Activated naive CD4-positive, alpha-beta T cell treated with anti-CD3 and anti-CD28 coated beads, Interleukin-2, amount 50 U/mL, for 72 hours (primary cell): ENCODE results near the gene UBASH3A. TPM values are rescaled to one million over a fixed set of nuclear protein-coding genes. Genes with fewer than 3 reads are reported as not detected.

Experiments used
- ATAC-seq, 2 donors: fragments of 150-1000 bp; cut with Tn5 transposase; 2 replicates each; pipeline ENCODE4 v1.10.0; 2021; ENCODE audit warnings: mild to moderate bottlenecking in 2 of 2, moderate library complexity in 2 of 2
- DNase-seq, 2 donors: peaks; one replicate each; pipeline ENCODE4 v3.0.0; 2021 to 2022; ENCODE audit warnings: low spot score in 2 of 2
- H3K27ac Mint-ChIP-seq, 2 donors: one replicate each; pipeline ENCODE4 v1.8.0; 2022; ENCODE audit warnings: mild to moderate bottlenecking in 2 of 2, mixed read lengths in 2 of 2
- H3K36me3 Mint-ChIP-seq, 2 donors: one replicate each; pipeline ENCODE4 v1.8.0; 2022; ENCODE audit warnings: mixed read lengths in 2 of 2
- H3K9me3 Mint-ChIP-seq, 2 donors: one replicate each; pipeline ENCODE4 v1.8.0; 2022; ENCODE audit warnings: mixed read lengths in 2 of 2
- total RNA-seq, 2 donors: library from RNA; stranded (reverse); gene quantifications; one replicate each; pipeline ENCODE4 v1.2.3, GENCODE V29; 2022

UBASH3A gene
- total RNA-seq, 2 donors from 2014 or later, result 13.0 to 51.9 TPM

DNA sequence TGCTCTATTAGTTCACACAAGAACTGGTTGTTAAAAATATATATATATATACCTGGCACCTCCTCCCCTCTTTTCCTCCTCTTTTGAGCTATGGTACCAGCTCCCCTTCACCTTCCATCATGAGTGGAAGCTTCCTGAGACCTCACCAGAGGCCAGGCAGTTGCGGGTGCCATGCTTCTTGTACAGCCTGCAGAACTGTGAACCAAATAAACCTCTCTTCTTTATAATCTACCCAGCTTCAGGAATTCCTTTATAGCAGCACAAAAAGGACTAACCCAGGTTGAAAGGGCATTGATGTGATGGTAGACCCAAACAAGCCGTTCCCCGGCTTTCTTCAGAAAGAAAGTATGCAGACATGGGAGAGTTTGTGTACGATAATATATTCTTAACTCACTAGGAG lies 77.5 kb downstream of the UBASH3A start:
- H3K9me3 Mint-ChIP-seq, result no peaks in the 10 kb centered on the region
- no peak for DNase-seq
- H3K36me3 Mint-ChIP-seq, result no peaks in the 10 kb centered on the region
- ATAC-seq, result no peak
- H3K27ac Mint-ChIP-seq, result no peak overlapping the region

DNA sequence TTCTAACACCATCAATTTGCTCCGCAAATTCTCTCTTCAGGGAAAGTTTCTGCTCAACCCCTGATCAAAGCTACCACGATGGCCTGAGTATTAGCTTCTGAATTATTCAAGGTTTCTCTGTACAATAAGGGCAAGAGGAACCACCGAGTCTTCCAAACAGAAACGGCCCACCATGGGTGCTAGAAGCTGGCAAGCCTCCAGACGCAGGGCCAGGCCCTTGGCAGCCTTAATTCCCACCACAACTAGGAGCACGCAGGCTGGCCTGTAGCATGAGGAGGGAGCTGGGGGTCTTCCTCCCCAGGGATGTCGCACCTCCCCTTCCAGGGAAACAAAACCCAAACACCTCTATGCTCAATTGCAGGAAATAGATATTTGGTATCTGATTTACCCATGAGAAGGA lies 81.3 kb downstream of the UBASH3A start:
- Mint-ChIP-seq H3K27ac (no peak overlapping the region), H3K36me3 (peaks cover 0 to 7% of the 10 kb centered on the region in 2 donors), H3K9me3 (peaks cover 5 to 6% of the 10 kb centered on the region in 2 donors)
- ATAC-seq (no peak), DNase-seq (no peak)

DNA sequence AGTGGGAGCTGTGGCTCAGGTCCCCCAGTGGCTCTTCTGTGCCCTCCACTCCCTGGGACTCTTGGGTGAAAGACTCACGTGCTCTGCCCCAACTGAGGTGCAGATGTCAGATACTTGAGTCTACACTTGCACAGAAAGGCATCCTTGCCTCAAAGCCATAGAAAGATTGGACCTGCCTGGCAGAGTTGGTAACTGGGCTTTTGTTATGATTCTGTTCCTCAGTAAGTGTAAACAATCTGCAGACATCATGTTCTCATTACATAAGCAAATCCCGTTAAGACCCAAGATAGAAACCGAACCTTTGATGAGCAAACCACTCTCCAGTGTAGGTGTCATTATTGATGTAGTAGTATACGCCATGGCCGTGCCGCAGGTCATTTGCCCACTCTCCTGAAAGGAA lies 82.4 kb downstream of the UBASH3A start:
- no peak for DNase-seq
- no peak overlapping the region for H3K27ac Mint-ChIP-seq
- peaks cover 0 to 7% of the 10 kb centered on the region in 2 donors for H3K36me3 Mint-ChIP-seq

DNA sequence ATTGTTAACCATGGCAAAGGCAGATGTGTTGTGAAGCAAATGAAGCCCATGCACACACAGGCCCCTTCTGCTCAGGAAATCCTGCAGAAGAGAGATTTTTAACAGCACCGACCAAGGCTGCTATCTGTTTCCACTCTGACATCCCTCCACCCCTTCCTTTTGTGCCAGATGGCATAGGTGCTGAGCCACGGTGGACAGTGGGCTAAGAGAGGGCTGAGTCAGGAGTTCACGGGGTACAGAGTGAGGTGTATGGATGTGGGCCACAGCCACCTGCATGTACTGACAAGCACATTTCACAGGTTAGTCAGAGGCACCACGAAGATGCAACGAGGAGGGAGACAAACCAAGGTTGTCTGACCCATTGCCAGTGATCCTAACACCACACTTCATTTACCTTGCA lies 82.8 kb downstream of the UBASH3A start:
- DNase-seq, result no peak
- Mint-ChIP-seq H3K36me3 (peaks cover 0 to 7% of the 10 kb centered on the region in 2 donors), H3K27ac (no peak overlapping the region), H3K9me3 (peaks cover 5 to 6% of the 10 kb centered on the region in 2 donors)
- no peak for ATAC-seq

More for the DNA sequence above, 82.4 kb downstream of the UBASH3A start:
- peaks cover 5 to 6% of the 10 kb centered on the region in 2 donors for H3K9me3 Mint-ChIP-seq
- ATAC-seq, result no peak

DNA sequence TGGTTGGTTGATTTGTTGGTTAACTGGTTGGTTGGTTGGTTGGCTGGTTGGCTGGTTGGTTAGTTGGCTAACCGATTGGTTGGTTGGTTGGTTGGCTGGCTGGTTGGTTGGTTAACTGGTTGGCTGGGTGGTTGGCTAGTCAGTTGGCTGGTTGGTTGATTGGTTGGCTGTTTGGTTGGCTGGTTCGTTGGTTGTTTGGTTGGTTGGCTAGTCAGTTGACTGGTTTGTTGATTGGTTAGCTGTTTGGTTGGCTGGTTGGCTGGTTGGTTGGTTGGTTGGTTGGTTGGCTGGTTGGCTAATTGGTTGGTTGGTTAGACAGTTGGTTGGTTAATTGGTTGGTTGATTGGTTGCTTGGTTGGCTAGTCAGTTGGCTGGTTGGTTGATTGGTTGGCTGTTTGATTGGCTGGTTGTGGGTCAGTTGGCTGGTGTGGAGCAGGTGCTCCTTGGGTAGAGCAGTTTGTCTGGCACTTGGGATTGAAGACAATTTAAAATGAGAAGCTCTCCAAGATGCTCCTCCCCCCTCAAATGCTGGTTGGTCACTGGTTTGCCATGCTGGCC lies 85.4 kb downstream of the UBASH3A start:
- DNase-seq (no peak), ATAC-seq (no peak)
- Mint-ChIP-seq H3K36me3 (peaks cover 0 to 7% of the 10 kb centered on the region in 2 donors), H3K27ac (no peak overlapping the region), H3K9me3 (peaks cover 5 to 6% of the 10 kb centered on the region in 2 donors)

DNA sequence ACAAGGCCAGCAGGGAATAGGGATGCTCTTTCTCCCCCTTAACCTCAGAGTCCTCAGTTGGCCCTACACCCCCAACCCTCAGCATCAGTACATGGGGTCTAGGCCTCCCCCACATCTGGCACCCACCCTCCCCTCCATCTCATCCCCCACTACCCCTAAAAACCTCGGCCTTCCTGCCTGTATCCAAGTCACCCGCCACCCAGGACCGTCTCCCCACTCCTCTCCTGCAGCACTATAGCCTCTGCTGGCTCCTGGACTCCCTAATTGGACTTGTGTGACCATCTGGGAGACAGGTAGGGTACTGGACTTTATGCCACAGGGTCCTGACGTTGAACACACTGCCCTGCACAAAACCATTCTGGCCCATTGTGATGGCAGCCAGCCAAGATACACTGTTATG lies 86.3 kb downstream of the UBASH3A start:
- Mint-ChIP-seq H3K9me3 (peaks cover 5 to 6% of the 10 kb centered on the region in 2 donors), H3K36me3 (peaks cover 0 to 7% of the 10 kb centered on the region in 2 donors), H3K27ac (no peak overlapping the region)
- DNase-seq (no peak), ATAC-seq (no peak)

DNA sequence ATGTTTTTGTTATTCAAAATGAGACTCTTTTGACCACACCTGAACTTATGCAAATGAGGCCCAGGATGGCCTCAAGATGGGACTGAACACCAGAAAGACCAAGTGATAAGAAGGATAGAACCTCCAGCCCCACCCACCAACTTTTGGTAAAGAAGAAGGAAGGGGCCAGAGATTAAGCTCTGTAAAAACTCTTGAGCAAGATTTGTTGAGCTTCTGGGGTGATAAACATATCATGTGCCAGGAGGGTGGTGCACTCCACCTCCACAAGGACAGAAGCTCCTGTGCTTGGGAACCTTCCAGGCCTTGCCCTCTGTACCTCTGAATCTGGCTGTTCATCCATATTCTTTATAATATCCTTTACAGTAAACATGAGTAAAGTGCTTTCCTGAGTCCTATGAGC lies 87.0 kb downstream of the UBASH3A start:
- ATAC-seq (no peak), DNase-seq (no peak)
- H3K9me3 Mint-ChIP-seq, result peaks cover 5 to 6% of the 10 kb centered on the region in 2 donors
- peak overlapping the region in 1 of 2 donors; percentile 38 for H3K27ac Mint-ChIP-seq
- peaks cover 0 to 7% of the 10 kb centered on the region in 2 donors for H3K36me3 Mint-ChIP-seq

DNA sequence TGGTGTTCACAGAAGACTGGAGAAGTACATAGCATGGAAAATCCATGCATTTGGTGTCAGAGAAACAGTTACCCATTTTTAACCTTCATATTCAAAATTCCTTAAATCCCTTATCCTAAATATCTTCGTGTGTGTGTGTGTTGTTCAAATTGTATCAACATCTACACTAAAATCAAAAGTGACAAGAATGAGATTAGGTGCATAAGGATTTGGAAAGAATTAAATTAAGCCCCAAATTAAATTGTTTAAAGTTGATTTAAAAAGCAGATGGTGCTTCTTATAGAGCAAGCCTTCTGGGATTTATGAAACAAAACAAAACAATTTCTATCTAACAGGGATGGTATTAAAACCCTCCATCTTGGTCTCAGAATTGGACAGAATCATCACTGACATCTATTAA lies 87.6 kb downstream of the UBASH3A start:
- Mint-ChIP-seq H3K27ac (no peak overlapping the region), H3K9me3 (peaks cover 5 to 6% of the 10 kb centered on the region in 2 donors), H3K36me3 (peaks cover 0 to 7% of the 10 kb centered on the region in 2 donors)
- ATAC-seq (no peak), DNase-seq (no peak)

DNA sequence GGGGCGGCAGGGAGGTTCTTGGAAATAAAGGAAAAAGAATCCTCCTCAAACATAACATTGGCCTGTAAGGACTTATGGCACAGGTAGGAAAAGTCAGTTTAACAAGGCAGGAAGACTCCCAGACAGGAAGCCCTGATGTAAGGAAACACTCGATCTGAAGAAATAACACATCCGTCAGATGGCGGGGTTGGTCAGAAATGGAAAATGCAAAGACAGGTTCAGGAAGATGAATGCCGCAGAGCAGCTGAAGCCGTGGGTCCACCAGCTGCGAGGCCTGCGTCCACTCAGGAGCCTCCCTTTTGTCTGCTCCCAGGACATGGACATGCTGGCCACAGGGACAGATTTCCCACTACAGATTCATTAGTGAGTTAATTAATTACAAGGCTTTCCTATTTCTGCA lies 88.5 kb downstream of the UBASH3A start:
- peaks cover 0 to 7% of the 10 kb centered on the region in 2 donors for H3K36me3 Mint-ChIP-seq
- no peak overlapping the region for H3K27ac Mint-ChIP-seq
- DNase-seq, result no peak
- peaks cover 5 to 6% of the 10 kb centered on the region in 2 donors for H3K9me3 Mint-ChIP-seq
- ATAC-seq, result no peak

DNA sequence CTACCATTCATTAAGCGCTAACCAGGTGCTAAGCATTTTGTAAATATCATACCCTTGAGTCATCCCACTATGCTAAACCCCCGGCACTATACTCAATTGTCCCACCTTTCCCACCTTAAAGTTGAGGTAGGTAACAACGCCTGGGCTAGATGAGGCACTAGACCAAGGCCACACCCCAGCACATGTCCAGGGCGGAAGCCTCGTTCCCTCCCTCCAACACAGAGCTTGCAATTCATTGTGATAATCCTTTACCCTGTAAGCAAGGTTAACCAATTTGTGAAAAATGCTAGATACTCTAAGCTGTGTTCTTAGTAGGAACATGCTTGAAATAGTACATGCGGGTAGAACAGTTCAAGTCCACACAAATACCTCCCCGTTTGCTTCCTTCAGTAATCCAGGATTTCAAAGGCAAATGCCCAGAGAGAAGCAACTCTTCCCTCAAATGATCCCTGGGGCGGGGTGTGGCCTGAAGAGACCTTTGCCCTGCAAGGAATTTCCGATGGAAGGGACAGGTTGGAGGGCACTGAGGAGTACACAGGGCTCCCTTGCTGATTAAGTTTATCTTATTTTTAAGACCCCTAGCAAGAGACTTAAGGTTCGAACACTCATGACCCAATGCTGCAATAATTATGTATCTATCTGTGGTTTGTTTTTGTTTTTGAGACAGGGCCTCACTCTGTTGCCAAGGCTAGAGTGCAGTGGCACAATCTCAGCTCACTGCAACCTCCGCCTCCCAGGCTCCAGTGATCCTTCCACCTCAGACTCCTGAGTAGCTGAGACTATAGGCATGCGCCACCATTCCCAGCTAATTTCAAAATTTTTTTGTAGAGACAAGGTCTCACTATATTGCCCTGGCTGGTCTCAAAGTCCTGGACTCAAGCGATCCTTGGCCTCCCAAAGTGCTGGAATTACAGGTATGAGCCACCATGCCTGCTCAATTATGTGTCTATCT lies 89.7 kb downstream of the UBASH3A start:
- DNase-seq (no peak), ATAC-seq (no peak)
- no peak overlapping the region for H3K27ac Mint-ChIP-seq
- peaks cover 5 to 6% of the 10 kb centered on the region in 2 donors for H3K9me3 Mint-ChIP-seq
- H3K36me3 Mint-ChIP-seq, result peaks cover 0 to 7% of the 10 kb centered on the region in 2 donors

DNA sequence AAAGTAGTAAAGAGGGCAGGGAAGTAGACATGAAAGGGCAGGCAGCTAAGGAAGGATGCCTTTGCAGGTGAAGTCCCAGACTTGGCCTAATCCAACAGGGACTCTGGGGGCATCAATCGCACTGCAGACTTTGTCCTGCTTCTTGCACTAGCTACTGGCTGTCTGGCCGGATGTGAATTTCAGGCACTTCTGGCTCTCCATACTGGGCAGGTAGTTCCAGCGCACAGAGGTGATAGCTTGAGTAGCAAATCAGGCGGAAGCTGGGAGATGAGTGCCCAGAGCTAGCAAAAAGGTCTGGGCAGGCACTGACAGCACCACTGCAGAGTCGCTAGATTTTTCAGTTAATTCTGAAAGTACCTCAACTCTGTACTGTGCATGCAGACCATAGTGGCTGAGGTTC lies 91.3 kb downstream of the UBASH3A start:
- Mint-ChIP-seq H3K27ac (peak overlapping the region in 1 of 2 donors; percentile 81), H3K9me3 (no peaks in the 10 kb centered on the region), H3K36me3 (no peaks in the 10 kb centered on the region)
- DNase-seq (no peak), ATAC-seq (no peak)

DNA sequence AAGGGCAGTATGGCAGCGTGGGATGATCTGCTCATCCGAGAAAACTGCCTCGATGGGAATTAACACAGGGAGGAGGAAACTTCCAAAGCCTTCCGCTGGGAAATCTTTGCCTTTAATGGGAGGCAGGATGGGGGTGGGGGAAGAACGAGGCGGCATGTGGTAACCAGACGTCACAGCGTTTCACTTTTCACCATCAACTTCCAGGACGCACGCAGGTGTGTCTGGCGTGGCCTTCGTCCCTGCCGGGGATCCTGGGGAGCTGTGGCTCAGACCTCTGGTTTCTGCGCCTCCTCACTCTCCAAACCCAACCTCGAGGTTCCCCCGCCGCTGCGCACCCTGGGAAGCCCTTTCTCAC lies 92.0 kb downstream of the UBASH3A start:
- ATAC-seq (no peak), DNase-seq (no peak)
- no peaks in the 10 kb centered on the region for H3K9me3 Mint-ChIP-seq
- H3K27ac Mint-ChIP-seq, result peak overlapping the region; percentile 26 to 81
- H3K36me3 Mint-ChIP-seq, result no peaks in the 10 kb centered on the region

DNA sequence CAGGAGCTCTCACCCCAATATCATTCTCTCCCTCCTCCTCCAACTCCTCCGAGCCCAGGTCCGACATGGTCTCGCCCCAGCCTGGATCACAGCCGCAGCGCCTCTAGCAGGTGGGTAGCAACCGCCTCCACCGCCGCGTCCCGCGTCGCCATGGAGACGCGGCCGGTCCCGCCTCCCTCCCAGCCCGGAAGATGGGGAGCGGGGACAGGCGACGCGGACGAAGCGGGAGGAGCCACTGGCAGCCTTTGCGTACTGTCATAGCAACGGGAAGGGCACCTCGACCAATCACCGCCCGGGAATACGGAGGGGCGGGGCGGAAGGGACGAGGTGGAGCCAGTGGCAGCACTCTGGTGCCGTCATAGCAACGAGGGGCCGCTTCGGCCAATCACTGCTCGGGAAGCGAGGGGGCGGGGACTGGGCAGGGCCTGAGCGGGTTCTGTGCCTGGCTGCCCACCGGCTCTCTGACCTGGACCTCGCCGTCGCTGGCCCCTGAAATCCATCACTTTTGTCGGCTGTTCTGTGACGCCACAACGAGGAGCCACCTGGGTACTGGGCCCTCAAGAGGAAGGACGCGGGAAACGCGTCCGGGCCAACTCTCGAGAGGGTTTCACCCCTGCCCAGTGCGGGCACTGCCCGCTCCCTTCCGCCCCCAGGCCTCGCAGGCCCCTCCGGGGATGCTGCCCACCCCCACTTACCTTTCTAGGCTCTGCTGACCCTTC lies 92.6 kb downstream of the UBASH3A start, which contains the start of gene RSPH1:
Gene RSPH1 (minus strand): TSS at position 105 of the 719 bp plus-strand sequence. CDS start 38 bp downstream, at position 67.
- no peaks in the 10 kb centered on the region for H3K36me3 Mint-ChIP-seq
- no peaks in the 10 kb centered on the region for H3K9me3 Mint-ChIP-seq
- peak within 1 kb of the TSS; percentile 81 to 92 for H3K27ac Mint-ChIP-seq
- peak; percentile 98 to 99 for ATAC-seq
- peak; percentile 99 for DNase-seq

DNA sequence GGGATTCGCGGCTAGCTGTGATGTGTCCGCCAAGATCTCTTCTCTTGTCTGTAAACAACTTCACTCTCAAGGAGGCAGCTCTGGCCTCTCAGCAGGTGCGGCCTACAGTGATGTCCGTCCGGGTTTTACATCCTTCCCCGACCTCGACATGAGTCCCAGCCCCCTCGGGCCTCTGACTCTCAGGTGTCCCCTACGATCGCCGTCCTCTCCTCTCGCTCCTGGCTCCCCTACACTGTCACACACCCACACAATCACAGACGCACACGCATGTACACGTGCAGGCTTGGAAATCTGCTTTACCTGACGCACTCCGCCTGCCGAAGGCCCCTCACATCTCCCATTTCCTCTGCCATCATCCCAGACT lies 93.1 kb downstream of the UBASH3A start:
- DNase-seq (no peak), ATAC-seq (no peak)
- no peaks in the 10 kb centered on the region for H3K36me3 Mint-ChIP-seq
- H3K27ac Mint-ChIP-seq, result peak overlapping the region; percentile 81 to 92
- no peaks in the 10 kb centered on the region for H3K9me3 Mint-ChIP-seq
